Astrocyte (in vitro differentiated cells and primary cell): ENCODE measurements around the gene TIAM2. TPM values are rescaled to one million over a fixed set of nuclear protein-coding genes. Genes with fewer than 3 reads are reported as not detected.
"Not testable (repeated sequence)": the region's sequence is repeated elsewhere in the genome, so short reads cannot be mapped to it uniquely, and the experiment has no call there.

Source experiments
- DNase-seq: peaks from one replicate; pipeline ENCODE4 v3.0.0-alpha.2; 2010; ENCODE audit warnings: low read depth
- FAIRE-seq: peaks from 2 replicates; lab custom pipeline; 2011; peaks lifted over from hg19 to GRCh38; lab: Jason Lieb, UNC
- H2AFZ ChIP-seq: 2 replicates; pipeline ENCODE4 v1.6.0; 2012; ENCODE audit warnings: low read depth, low read length, inconsistent platforms
- H3K27ac ChIP-seq: 2 replicates; pipeline ENCODE4 v1.5.1; 2011; ENCODE audit warnings: low read depth, low read length, inconsistent platforms
- H3K27me3 ChIP-seq: 2 replicates; pipeline ENCODE4 v1.6.0; 2011; ENCODE audit warnings: low read length, inconsistent platforms; ENCODE audit not compliant: insufficient read depth
- H3K36me3 ChIP-seq: 2 replicates; pipeline ENCODE4 v1.5.1; 2011; ENCODE audit warnings: low read length, inconsistent platforms; ENCODE audit not compliant: insufficient read depth
- H3K4me1 ChIP-seq: 2 replicates; pipeline ENCODE4 v1.5.1; 2011; ENCODE audit warnings: low read length, inconsistent platforms; ENCODE audit not compliant: insufficient read depth
- H3K4me2 ChIP-seq: 2 replicates; pipeline ENCODE4 v1.6.0; 2012; ENCODE audit warnings: low read length, inconsistent platforms
- H3K4me3 ChIP-seq: 2 replicates; pipeline ENCODE4 v1.5.1; 2011; ENCODE audit warnings: low read depth, mild to moderate bottlenecking, low read length, inconsistent platforms; ENCODE audit not compliant: insufficient read depth
- H3K79me2 ChIP-seq: 2 replicates; pipeline ENCODE4 v1.6.0; 2012; ENCODE audit warnings: mild to moderate bottlenecking, low read length, inconsistent platforms; ENCODE audit not compliant: insufficient read depth
- H3K9ac ChIP-seq: 2 replicates; pipeline ENCODE4 v1.6.0; 2012; ENCODE audit warnings: mild to moderate bottlenecking, low read length, inconsistent platforms
- H3K9me3 ChIP-seq: 2 replicates; pipeline ENCODE4 v1.5.1; 2012; ENCODE audit warnings: low read depth, mild to moderate bottlenecking, low read length, inconsistent platforms; ENCODE audit not compliant: insufficient read depth
- H4K20me1 ChIP-seq: 2 replicates; pipeline ENCODE4 v1.6.0; 2012; ENCODE audit warnings: low read length, inconsistent platforms; ENCODE audit not compliant: insufficient read depth
- H3K27ac Mint-ChIP-seq: one replicate; pipeline ENCODE4 v1.8.0; 2021; ENCODE audit warnings: mild to moderate bottlenecking, mixed read lengths; ENCODE audit not compliant: unreplicated experiment
- H3K27me3 Mint-ChIP-seq: one replicate; pipeline ENCODE4 v1.8.0; 2021; ENCODE audit warnings: low read depth, mixed read lengths; ENCODE audit not compliant: unreplicated experiment
- H3K36me3 Mint-ChIP-seq: one replicate; pipeline ENCODE4 v1.8.0; 2021; ENCODE audit warnings: low read depth, mixed read lengths; ENCODE audit not compliant: unreplicated experiment
- H3K4me1 Mint-ChIP-seq: one replicate; pipeline ENCODE4 v1.8.0; 2021; ENCODE audit warnings: low read depth, mixed read lengths; ENCODE audit not compliant: unreplicated experiment
- H3K4me3 Mint-ChIP-seq: one replicate; pipeline ENCODE4 v1.8.0; 2021; ENCODE audit warnings: mild to moderate bottlenecking, moderate library complexity, mixed read lengths; ENCODE audit not compliant: unreplicated experiment
- H3K9me3 Mint-ChIP-seq: one replicate; pipeline ENCODE4 v1.8.0; 2021; ENCODE audit warnings: mild to moderate bottlenecking, mixed read lengths; ENCODE audit not compliant: unreplicated experiment
- EZH2 ChIP-seq: IDR thresholded peaks from 2 replicates; pipeline ENCODE4 v1.6.1; 2012; ENCODE audit warnings: mild to moderate bottlenecking, low read length, inconsistent platforms; ENCODE audit not compliant: insufficient read depth
- total RNA-seq: library from RNA; stranded (reverse); gene quantifications from 2 replicates; pipeline ENCODE4 v1.2.1, GENCODE V29; 2021
- TF ChIP-seq, protein P1 (sequence below): IDR thresholded peaks from 2 replicates; pipeline ENCODE4 v1.5.1; 2011; ENCODE audit warnings: low read depth, mild to moderate bottlenecking, inconsistent platforms, low read length, moderate library complexity; ENCODE audit not compliant: insufficient read depth

The TIAM2 gene
- total RNA-seq, 1 donor from 2014 or later, result 23.6 TPM

DNA sequence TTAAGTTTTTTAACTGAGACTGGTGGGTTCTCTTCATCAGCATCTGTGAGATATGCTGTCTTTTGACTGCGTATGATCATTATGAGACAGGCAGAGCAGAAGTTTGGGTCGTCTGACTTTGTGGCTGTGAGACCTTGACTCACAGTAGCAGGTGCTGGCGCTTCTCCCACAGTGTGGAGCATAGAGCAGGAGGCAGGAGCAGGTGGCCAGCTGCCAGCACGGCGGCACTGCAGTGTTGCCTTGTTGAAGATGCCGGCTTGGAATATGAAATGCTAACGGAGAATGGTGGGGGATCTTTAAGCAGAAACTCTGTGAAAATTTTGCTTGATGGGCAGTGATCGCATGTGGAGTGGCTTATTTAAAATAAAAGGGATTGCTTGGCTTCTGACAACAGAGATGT, 105.0 kb downstream of the TIAM2 start:
- Histone ChIP-seq H3K4me2 (peak overlapping the region; percentile 57), H3K79me2 (no peaks in the 10 kb centered on the region), H3K4me3 (no peak overlapping the region), H3K4me1 (peaks cover 11% of the 10 kb centered on the region), H3K36me3 (no peaks in the 10 kb centered on the region), H3K27me3 (no peaks in the 10 kb centered on the region), H3K9ac (no peak overlapping the region), H4K20me1 (no peaks in the 10 kb centered on the region), H3K27ac (no peak overlapping the region), H3K9me3 (no peaks in the 10 kb centered on the region), H2AFZ (no peak overlapping the region)
- DNase-seq, result peak; percentile 83
- peaks cover 4% of the 10 kb centered on the region for H3K36me3 Mint-ChIP-seq
- H3K27ac Mint-ChIP-seq, result no peak overlapping the region
- no peak for FAIRE-seq
- TF ChIP-seq, protein P1, sequence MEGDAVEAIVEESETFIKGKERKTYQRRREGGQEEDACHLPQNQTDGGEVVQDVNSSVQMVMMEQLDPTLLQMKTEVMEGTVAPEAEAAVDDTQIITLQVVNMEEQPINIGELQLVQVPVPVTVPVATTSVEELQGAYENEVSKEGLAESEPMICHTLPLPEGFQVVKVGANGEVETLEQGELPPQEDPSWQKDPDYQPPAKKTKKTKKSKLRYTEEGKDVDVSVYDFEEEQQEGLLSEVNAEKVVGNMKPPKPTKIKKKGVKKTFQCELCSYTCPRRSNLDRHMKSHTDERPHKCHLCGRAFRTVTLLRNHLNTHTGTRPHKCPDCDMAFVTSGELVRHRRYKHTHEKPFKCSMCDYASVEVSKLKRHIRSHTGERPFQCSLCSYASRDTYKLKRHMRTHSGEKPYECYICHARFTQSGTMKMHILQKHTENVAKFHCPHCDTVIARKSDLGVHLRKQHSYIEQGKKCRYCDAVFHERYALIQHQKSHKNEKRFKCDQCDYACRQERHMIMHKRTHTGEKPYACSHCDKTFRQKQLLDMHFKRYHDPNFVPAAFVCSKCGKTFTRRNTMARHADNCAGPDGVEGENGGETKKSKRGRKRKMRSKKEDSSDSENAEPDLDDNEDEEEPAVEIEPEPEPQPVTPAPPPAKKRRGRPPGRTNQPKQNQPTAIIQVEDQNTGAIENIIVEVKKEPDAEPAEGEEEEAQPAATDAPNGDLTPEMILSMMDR, result no peak
- TF ChIP-seq EZH2, result no peak
- no peaks in the 10 kb centered on the region for H3K27me3 Mint-ChIP-seq
- H3K9me3 Mint-ChIP-seq, result peaks cover 4% of the 10 kb centered on the region
- H3K4me3 Mint-ChIP-seq, result no peak overlapping the region
- peaks cover 21% of the 10 kb centered on the region for H3K4me1 Mint-ChIP-seq

DNA sequence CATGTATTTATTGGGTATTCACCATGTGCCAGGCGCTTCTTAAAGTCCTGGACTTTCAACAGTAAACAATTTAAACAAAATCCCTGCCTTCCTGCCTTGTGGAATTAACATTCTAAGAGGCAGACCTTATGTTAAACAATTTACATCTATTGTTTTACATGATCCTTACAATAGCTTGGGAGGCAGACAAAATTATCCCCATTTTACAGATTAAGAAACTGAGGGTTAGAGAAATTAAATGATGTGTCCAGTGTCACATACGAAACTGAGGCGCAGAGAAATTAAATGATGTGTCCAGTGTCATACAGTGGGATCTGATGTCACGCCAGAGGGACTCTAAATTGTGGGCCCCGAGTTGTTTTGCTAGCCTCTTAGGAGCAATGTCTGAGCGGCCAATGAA, 105.5 kb downstream of the TIAM2 start:
- no peak for TF ChIP-seq EZH2
- TF ChIP-seq, protein P1, result no peak
- no peak overlapping the region for H3K9ac ChIP-seq
- H3K79me2 ChIP-seq, result no peaks in the 10 kb centered on the region
- Mint-ChIP-seq H3K4me3 (no peak overlapping the region), H3K27ac (no peak overlapping the region), H3K36me3 (peaks cover 4% of the 10 kb centered on the region), H3K9me3 (peaks cover 4% of the 10 kb centered on the region), H3K4me1 (peaks cover 16% of the 10 kb centered on the region), H3K27me3 (no peaks in the 10 kb centered on the region)
- H3K27ac ChIP-seq, result no peak overlapping the region
- no peaks in the 10 kb centered on the region for H3K9me3 ChIP-seq
- peak overlapping the region; percentile 57 for H3K4me2 ChIP-seq
- H4K20me1 ChIP-seq, result no peaks in the 10 kb centered on the region
- peaks cover 9% of the 10 kb centered on the region for H3K4me1 ChIP-seq
- H3K36me3 ChIP-seq, result no peaks in the 10 kb centered on the region
- H3K27me3 ChIP-seq, result no peaks in the 10 kb centered on the region
- no peak overlapping the region for H2AFZ ChIP-seq
- H3K4me3 ChIP-seq, result no peak overlapping the region
- FAIRE-seq (peak; percentile 60), DNase-seq (no peak)

DNA sequence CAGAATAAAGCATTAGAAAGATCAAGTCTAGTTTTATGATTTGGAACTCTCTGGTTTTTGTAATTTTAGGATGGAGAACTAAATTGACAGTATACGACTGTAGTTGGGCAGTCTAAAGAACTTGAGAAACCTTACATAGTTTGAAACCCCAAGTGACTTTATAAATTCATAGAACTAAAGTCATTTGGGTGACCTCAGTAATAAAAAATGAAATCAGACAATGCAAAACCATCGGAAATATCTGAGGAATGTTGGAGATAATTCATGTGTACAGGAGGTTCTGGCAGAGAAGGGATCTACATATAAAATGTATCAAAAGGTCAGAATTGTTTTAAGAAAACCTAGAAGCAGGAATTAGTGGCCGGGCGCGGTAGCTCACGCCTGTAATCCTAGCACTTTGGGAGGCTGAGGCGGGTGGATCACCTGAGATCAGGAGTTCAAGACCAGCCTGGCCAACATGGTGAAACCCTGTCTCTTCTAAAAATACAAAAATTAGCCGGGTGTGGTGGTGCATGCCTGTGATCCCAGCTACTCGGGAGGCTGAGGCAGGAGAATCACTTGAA, 108.0 kb downstream of the TIAM2 start:
- Mint-ChIP-seq H3K4me1 (peaks cover 30% of the 10 kb centered on the region), H3K27ac (peak overlapping the region; percentile 67)
- H3K4me3 ChIP-seq, H3K9me3 Mint-ChIP-seq, H3K9me3 ChIP-seq, H3K4me3 Mint-ChIP-seq, H3K36me3 Mint-ChIP-seq, H3K27me3 Mint-ChIP-seq, H4K20me1 ChIP-seq, H2AFZ ChIP-seq, H3K27me3 ChIP-seq, H3K36me3 ChIP-seq, H3K79me2 ChIP-seq, H3K9ac ChIP-seq: not testable (repeated sequence)
- Histone ChIP-seq H3K4me2 (peak overlapping the region; percentile 24), H3K4me1 (peaks cover 25% of the 10 kb centered on the region), H3K27ac (peak overlapping the region; percentile 30)
- FAIRE-seq (peak; percentile 91), DNase-seq (peak; percentile 85)
